NB4 (cell line): ENCODE data around the gene HS6ST1.

Experiments
- DNase-seq: peaks from one replicate; pipeline ENCODE4 v3.0.0; 2010; ENCODE audit warnings: low read depth
- H3K4me3 ChIP-seq: one replicate; pipeline ENCODE4 v1.5.1; 2011; ENCODE audit warnings: mild to moderate bottlenecking, low read depth, low read length, moderate library complexity
- CTCF ChIP-seq: IDR thresholded peaks from one replicate; pipeline ENCODE4 v1.5.1; 2012; ENCODE audit warnings: low read depth, low read length
- MYC ChIP-seq: IDR thresholded peaks from 2 replicates; pipeline ENCODE4 v1.6.1; 2011; ENCODE audit warnings: low read depth, low read length
- POLR2A ChIP-seq: IDR thresholded peaks from 2 replicates; pipeline ENCODE4 v1.6.1; 2011; ENCODE audit warnings: mild to moderate bottlenecking; ENCODE audit not compliant: insufficient read length; ENCODE audit errors: extremely low read depth
- TF ChIP-seq, protein P1 (sequence below): IDR thresholded peaks from 2 replicates; pipeline ENCODE4 v1.6.1; 2011; ENCODE audit warnings: low read depth, low read length

Gene HS6ST1

DNA sequence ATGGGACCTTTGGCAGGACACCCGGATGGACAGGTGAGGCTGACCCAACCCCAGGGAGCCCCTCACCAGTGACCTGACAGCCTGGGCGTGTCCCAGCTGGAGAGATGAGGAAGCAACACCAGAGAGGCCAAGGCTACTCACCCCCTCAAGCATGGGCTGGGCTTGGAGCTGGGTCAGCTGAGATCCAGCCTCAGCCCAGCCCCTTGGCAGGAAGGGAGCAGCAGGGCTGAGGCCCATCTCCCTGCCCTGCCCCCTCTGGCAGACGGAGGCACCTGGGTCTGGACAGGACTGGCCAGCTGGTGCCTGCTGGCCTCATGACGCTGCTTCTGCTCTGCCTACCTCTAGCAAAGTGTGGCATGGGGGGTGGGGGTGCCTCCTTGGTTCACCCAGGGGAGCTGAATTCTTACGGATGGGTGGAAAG lies 37.8 kb downstream of the HS6ST1 start:
- DNase-seq: no peak
- TF ChIP-seq POLR2A (no peak), CTCF (no peak), MYC (no peak)
- TF ChIP-seq, protein P1, sequence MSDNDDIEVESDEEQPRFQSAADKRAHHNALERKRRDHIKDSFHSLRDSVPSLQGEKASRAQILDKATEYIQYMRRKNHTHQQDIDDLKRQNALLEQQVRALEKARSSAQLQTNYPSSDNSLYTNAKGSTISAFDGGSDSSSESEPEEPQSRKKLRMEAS: no peak
- H3K4me3 ChIP-seq: no peak overlapping the region

DNA sequence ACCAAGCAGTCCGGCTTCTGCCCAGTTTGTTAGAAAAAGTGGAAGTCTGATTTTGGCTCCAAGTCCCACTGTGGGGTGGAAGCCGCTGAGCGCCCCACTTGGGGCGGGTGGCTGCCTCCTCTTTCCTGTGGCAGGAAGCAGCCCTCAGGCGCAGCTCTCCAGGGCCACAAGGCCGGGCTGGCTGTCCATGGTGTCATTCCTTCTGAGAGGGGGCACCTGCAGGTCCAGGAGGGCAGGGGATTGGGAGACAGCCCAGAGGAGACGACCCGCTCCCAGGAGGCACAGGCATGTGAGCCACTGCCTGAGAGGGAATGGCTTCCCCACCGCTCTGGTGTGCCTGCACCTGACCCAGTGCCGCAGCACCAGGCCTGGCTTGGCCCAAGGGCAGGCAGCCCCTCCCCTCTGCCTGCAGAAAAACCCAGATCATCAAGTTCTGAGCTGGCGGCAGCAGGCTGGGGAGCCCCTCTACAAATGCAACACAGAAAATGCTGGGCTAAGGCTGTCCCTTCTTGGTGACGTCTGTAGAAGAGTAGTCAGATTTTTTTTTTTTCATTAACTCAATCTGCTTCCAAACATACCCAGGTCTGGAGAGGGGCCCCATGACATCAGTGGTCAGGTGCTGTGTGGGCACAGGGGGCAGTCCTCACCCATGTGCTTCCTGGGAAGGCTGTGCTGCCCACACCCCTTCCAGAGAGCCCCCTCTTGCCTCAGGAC lies 38.4 kb downstream of the HS6ST1 start:
- peak; percentile 54 for DNase-seq
- no peak overlapping the region for H3K4me3 ChIP-seq
- TF ChIP-seq, protein P1: no peak
- TF ChIP-seq MYC (no peak), POLR2A (no peak), CTCF (no peak)

- H3K4me3 ChIP-seq: no peak overlapping the region
- TF ChIP-seq MYC (no peak), POLR2A (no peak), CTCF (no peak)
- TF ChIP-seq, protein P1: no peak
- no peak for DNase-seq
Observed at GRCh38 chr2:128279786-128280157, 38.9 kb downstream of the HS6ST1 start.

- TF ChIP-seq POLR2A (no peak), CTCF (no peak)
- DNase-seq: no peak
- H3K4me3 ChIP-seq: no peak overlapping the region
Observed at GRCh38 chr2:128279009-128279408, 39.7 kb downstream of the HS6ST1 start.

GRCh38 chr2:128277961-128278681 lies 40.5 kb downstream of the HS6ST1 start:
- TF ChIP-seq, protein P1: no peak
- TF ChIP-seq CTCF: no peak
- TF ChIP-seq POLR2A: no peak
- TF ChIP-seq MYC: no peak
- no peak overlapping the region for H3K4me3 ChIP-seq
- DNase-seq: no peak
